GM12875 (cell line): Measurements from ENCODE around the gene TRIM31.

Experiments
- H3K4me3 ChIP-seq: one replicate; pipeline ENCODE4 v1.5.1; 2011; ENCODE audit warnings: low read depth, low read length, control low read depth
- TF ChIP-seq, protein P1 (sequence below): IDR thresholded peaks from 2 replicates; pipeline ENCODE4 v1.5.1; 2011; ENCODE audit warnings: low read depth, mild to moderate bottlenecking, control low read depth, inconsistent platforms, low read length, moderate library complexity, borderline replicate concordance; ENCODE audit not compliant: insufficient read depth

The TRIM31 gene

DNA sequence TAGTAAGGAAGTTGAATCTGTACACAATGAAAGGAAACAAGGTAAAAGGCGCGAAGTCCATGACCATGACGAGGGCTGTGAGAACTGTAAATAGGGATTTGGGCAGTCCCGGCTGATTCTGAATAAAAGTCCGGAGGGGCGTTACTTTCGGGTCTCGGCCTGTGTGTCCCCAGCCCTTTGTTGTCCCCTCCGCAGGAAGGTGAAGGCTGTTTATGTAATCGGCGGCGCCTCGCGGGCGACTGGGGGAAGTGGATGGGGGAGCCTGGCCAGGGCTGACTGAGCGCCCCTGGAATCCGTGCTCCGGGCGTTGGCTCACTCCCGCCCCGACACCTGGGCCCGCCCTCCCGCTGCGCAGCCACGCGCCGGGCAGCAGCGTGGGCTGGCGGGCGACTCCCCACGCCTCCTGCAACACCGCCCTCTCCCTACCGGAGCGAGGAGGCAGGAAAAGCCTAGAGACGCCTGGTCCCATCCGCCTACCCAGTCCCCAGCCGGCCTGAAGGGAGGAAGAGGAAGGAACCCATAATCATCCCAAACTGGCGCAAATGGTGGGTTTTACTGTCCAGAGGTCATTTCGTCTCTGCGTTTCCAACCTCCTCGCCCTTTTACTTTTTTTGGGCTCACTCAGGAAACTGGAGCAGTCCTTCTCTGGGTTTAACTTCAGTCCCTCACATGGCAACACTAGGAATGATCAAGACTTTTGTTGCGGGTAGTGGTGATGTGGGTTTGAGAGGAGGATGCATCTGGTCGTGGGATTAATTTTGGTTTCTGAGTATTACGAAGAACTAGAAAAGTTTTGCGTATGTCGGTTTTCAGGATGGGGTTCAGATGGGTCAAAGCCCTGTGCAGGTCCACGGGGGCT lies 12.1 kb downstream of the TRIM31 start:
- TF ChIP-seq, protein P1, sequence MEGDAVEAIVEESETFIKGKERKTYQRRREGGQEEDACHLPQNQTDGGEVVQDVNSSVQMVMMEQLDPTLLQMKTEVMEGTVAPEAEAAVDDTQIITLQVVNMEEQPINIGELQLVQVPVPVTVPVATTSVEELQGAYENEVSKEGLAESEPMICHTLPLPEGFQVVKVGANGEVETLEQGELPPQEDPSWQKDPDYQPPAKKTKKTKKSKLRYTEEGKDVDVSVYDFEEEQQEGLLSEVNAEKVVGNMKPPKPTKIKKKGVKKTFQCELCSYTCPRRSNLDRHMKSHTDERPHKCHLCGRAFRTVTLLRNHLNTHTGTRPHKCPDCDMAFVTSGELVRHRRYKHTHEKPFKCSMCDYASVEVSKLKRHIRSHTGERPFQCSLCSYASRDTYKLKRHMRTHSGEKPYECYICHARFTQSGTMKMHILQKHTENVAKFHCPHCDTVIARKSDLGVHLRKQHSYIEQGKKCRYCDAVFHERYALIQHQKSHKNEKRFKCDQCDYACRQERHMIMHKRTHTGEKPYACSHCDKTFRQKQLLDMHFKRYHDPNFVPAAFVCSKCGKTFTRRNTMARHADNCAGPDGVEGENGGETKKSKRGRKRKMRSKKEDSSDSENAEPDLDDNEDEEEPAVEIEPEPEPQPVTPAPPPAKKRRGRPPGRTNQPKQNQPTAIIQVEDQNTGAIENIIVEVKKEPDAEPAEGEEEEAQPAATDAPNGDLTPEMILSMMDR = no peak
- H3K4me3 ChIP-seq = no peak overlapping the region

DNA sequence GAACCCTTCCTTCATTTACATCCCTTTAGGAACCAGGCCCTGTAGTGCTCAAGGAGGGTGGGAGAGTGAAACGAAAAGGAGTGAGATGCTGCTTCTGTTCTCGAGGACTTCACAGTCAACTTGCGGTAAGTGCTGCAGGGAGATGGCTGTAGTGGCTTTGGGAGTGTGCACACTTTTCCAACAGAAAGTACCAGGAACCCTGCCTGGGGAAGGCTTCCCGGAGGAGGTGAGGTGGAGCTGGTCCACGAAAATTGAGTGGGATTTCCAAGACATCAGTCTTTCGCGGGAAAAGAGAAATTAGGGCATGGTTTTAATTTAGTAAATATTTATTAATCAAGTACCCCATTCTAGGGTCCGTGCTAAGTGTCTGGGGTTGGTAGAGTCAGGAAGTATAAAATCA lies 12.7 kb downstream of the TRIM31 start:
- H3K4me3 ChIP-seq = no peak overlapping the region
- TF ChIP-seq, protein P1 = no peak

DNA sequence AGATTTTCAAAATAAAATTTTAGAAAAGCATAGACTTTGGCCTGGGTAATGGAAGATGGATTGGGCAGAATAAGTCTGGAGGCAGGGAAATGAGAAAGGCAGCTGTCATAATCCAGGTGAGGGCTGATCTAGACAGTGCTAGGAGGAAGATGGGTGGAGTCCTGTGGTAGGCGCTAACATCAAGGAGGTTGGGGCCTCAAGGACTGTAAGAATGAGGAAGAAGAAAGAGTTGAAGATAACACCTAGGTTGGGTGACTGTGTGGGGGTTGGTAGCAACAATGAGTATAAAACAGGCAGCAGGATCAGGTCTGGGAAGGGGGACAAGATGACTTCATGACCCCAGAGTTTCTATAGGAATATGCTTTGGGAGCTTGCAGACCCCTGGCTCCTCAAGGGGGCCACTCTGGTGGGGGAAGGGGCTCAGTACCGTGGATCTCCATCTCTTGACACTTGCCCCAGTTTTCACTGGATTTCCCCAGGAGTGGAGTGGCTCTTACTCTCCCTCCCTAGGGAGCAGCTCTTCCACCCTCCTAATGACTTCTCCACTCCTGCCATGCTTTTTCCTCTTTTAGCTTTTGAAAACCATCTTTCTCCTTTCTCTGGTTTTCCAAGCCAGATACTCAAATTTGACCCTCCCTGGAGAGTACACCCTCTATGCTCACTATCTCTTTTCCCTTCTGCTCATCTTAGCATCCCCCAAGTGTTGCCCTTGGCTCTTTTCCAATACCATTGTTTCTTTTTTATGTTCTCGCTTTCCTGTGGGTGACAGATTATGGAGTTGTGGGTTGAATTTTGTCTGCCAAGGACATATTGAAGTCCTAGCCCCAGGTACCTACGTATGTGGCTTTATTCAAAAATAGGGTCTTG lies 14.8 kb downstream of the TRIM31 start:
- H3K4me3 ChIP-seq = no peak overlapping the region
- TF ChIP-seq, protein P1 = no peak

DNA sequence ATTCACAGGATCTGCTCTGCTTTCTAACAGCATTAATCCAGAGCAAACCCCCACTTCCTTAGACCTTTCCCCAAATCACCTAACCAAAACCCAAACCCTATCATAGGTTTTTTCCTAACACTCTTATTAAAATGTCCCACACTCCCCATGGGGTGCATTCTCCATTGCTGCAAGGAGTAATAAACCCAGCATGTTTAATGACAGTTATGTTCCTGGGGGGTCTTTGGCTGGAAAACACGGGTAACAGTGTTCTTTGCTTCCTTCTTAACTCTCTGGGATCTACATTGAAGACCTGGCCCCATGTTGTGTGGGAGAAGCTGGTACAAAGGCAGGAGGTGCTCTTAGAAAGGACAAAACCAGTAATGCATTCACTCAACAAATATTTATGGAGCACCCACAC lies 16.1 kb downstream of the TRIM31 start:
- TF ChIP-seq, protein P1 = no peak
- no peak overlapping the region for H3K4me3 ChIP-seq

DNA sequence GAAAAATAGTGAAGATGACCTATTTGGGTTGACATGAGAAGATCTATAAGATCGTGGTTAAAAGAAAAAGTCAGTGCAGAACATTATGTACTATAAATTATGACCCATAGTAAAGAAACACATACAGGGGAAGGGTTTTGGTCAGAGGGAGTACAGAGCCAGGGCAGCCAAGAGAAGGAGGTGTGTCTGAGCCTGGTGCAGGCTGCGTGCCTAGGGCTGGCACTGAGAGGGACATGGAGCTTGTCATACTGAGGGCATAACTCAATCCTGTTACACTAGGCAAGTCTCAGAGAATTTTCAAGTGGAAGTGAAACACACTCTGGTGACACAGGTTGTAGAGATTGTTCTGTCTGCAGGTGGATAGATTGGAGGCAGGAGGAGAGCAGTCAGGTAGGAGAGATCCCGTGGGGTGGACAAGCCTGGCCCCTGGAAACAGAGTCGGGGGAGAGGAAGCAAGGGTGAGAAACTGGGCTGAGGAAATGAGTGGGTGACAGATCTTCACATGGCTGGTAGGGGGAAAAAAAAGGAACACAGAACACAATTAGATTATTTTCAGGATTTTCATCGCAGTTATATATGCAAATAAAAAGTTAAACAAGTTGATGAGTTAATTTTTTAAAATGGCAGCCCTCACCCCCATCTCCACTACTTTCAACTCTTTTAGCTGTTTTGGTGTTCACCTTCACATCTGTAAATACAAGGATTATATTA lies 18.8 kb downstream of the TRIM31 start:
- TF ChIP-seq, protein P1 = no peak

DNA sequence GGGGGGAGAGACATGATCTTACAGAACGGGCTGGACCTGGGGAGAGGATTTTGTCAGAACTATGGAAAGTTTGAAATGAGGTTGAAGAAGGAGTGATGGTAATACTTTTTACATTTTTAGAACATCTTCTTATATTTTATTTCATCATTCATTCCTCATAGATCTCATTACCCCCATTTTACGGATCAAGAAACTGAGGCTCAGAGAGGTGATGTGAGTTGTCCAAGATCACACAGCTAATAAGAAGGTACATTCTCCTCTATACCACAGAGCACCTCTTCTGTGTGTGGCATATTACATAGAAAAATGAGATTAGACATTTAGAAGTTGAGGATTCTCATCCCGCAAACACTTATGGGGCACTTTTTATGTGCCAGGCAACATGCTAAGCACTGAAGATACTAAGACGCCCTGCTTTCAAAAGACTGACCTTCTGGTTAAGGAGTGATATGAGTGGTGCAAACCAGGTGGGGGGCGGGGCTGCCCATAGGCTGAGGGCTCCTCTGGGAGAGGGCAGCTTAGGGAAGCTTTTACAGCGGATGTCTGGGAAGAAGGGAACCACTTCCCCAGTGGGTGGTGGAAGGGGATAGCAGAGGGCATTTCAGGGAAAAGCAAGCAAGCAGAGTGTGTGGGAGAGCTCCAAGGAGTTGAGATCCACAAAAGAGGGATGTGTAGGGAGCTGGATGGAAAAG lies 19.9 kb downstream of the TRIM31 start:
- H3K4me3 ChIP-seq = no peak overlapping the region
- TF ChIP-seq, protein P1 = no peak

More for the DNA sequence above, 18.8 kb downstream of the TRIM31 start:
- H3K4me3 ChIP-seq = no peak overlapping the region
